ENCODE results near the gene EIF3F. TPM values are rescaled to one million over a fixed set of nuclear protein-coding genes. Genes with fewer than 3 reads are reported as not detected.

The EIF3F gene
- total RNA-seq, 1 donor: 1,083 TPM

GRCh38 chr11:8038393-8038792, 51.3 kb downstream of the EIF3F start:
- DNase-seq (ENCODE audit: low read depth in 2 of 3, low spot score in 2 of 3): no peak

GRCh38 chr11:8038811-8039529, 51.8 kb downstream of the EIF3F start:
- DNase-seq (ENCODE audit: low read depth in 2 of 3, low spot score in 2 of 3): no peak

GRCh38 chr11:8039530-8040260, 52.6 kb downstream of the EIF3F start:
- no peak for DNase-seq (ENCODE audit: low read depth in 2 of 3, low spot score in 2 of 3)

- DNase-seq (ENCODE audit: low read depth in 2 of 3, low spot score in 2 of 3): no peak
These were observed 53.3 kb downstream of the EIF3F start for GRCh38 chr11:8040261-8040920.

GRCh38 chr11:8040921-8041285, 53.8 kb downstream of the EIF3F start:
- no peak for DNase-seq (ENCODE audit: low read depth in 2 of 3, low spot score in 2 of 3)

GRCh38 chr11:8041576-8041975, 54.4 kb downstream of the EIF3F start:
- DNase-seq (ENCODE audit: low read depth in 2 of 3, low spot score in 2 of 3): no peak

GRCh38 chr11:8043756-8044155, 56.6 kb downstream of the EIF3F start:
- no peak for DNase-seq (ENCODE audit: low read depth in 2 of 3, low spot score in 2 of 3)

- DNase-seq (ENCODE audit: low read depth in 2 of 3, low spot score in 2 of 3): no peak
These were observed 58.7 kb downstream of the EIF3F start for GRCh38 chr11:8045839-8046238.

- no peak for DNase-seq (ENCODE audit: low read depth in 2 of 3, low spot score in 2 of 3)
These were observed 60.2 kb downstream of the EIF3F start for GRCh38 chr11:8047382-8047781.

- no peak for DNase-seq (ENCODE audit: low read depth in 2 of 3, low spot score in 2 of 3)
These were observed 61.9 kb downstream of the EIF3F start for GRCh38 chr11:8049084-8049483.

Small RNA genes within 50 kb of the gene (small RNA-seq; reads per million reads assigned to genes)
- gene COX6CP5: not detected

Other genes starting within 250 kb of the EIF3F start
- not detected for gene OR5P2, start 190.4 kb upstream of the EIF3F start, total RNA-seq
- gene OR5P3, start 156.5 kb upstream of the EIF3F start, total RNA-seq: not detected
- under 0.01 TPM for gene OR10A6, start 56.1 kb upstream of the EIF3F start, total RNA-seq
- under 0.01 TPM for gene OR10A3, start 45.6 kb upstream of the EIF3F start, total RNA-seq
- not detected for gene NLRP10, start 21.9 kb upstream of the EIF3F start, total RNA-seq
- 2.2 TPM for gene TUB, start 93.9 kb downstream of the EIF3F start, total RNA-seq
- gene RIC3, start 181.7 kb downstream of the EIF3F start, total RNA-seq: 5.7 TPM